ENCODE results near the gene TXNDC2. TPM values are rescaled to one million over a fixed set of nuclear protein-coding genes. Genes with fewer than 3 reads are reported as not detected.

TXNDC2 gene
- total RNA-seq (2014; rRNA removed; shearing (Covaris generic)) (not detected in 2 replicates), polyA plus RNA-seq (2016; fragmentation: Nextera tagmentation; extraction: Ambion mirVana) (not detected in 2 replicates)

GRCh38 chr18:9885170-9886004 is at the start of gene TXNDC2:
TXNDC2 (plus strand) TSS chr18:9885973; CDS start chr18:9886681, 708 bp downstream.
- no peak within 1 kb of the TSS for H3K27ac ChIP-seq

GRCh38 chr18:9838144-9838877 is 47.5 kb upstream of the TXNDC2 start:
- H3K9me2 ChIP-seq (ENCODE audit: insufficient read depth): no peaks in the 10 kb centered on the region
- H3K4me1 ChIP-seq (ENCODE audit: insufficient read depth): no peaks in the 10 kb centered on the region
- no peaks in the 10 kb centered on the region for H3K36me3 ChIP-seq (ENCODE audit: low read depth)
- no peaks in the 10 kb centered on the region; the same call in 1 of the 2 replicates for H3K79me2 ChIP-seq (ENCODE audit: insufficient read depth)
- no peaks in the 10 kb centered on the region for H3F3A ChIP-seq (ENCODE audit: insufficient read depth)
- H3K27ac ChIP-seq: no peak overlapping the region
- no peak overlapping the region for H3K9ac ChIP-seq
- 83 to 88% methylated on average over 10 of the region's 10 CpGs for WGBS, 2 experiments (ENCODE audit: low coverage in 1 of 2, low lambda C conversion rate in 2 of 2, missing lambda C conversion rate in 2 of 2)
- no peaks in the 10 kb centered on the region for H4K20me1 ChIP-seq (ENCODE audit: insufficient read depth)
- H3K27me3 ChIP-seq (replicated peaks; ENCODE audit: insufficient read depth): no peaks in the 10 kb centered on the region
- in situ Hi-C loops (cut with MboI): no loop called here
- H3K4me3 ChIP-seq: no peak overlapping the region
- H3K9me3 ChIP-seq (ENCODE audit: low read depth): no peaks in the 10 kb centered on the region
- peak; percentile 20 for DNase-seq
- no peak for TF ChIP-seq EZH2phosphoT487 (IDR thresholded peaks at IDR 0.05; ENCODE audit: insufficient read depth, low read depth)
- H3K4me2 ChIP-seq (ENCODE audit: unreplicated experiment): no peak overlapping the region
- no peak overlapping the region for H2AFZ ChIP-seq

More at GRCh38 chr18:9885170-9886004, at the start of gene TXNDC2:
- no peaks in the 10 kb centered on the region for H4K20me1 ChIP-seq (ENCODE audit: insufficient read depth)
- no peak within 1 kb of the TSS for H3K4me3 ChIP-seq
- H3F3A ChIP-seq (ENCODE audit: insufficient read depth): no peaks in the 10 kb centered on the region
- 85 to 89% methylated on average over 8 of the region's 8 CpGs for WGBS, 2 experiments (ENCODE audit: low coverage in 1 of 2, low lambda C conversion rate in 2 of 2, missing lambda C conversion rate in 2 of 2)
- no peaks in the 10 kb centered on the region for H3K36me3 ChIP-seq (ENCODE audit: low read depth)
- no peaks in the 10 kb centered on the region for H3K4me1 ChIP-seq (ENCODE audit: insufficient read depth)
- no peak for DNase-seq
- no peaks in the 10 kb centered on the region for H3K79me2 ChIP-seq (ENCODE audit: insufficient read depth)
- TF ChIP-seq EZH2phosphoT487 (IDR thresholded peaks at IDR 0.05; ENCODE audit: insufficient read depth, low read depth): no peak
- no peak for TF ChIP-seq EZH2 (IDR thresholded peaks at IDR 0.05; ENCODE audit: insufficient read depth, poor library complexity, severe bottlenecking)
- H3K4me2 ChIP-seq (ENCODE audit: unreplicated experiment): no peak within 1 kb of the TSS
- no peak within 1 kb of the TSS for H3K9ac ChIP-seq
- no peaks in the 10 kb centered on the region for H3K9me2 ChIP-seq (ENCODE audit: insufficient read depth)
- H2AFZ ChIP-seq: no peak within 1 kb of the TSS
- H3K27me3 ChIP-seq (replicated peaks; ENCODE audit: insufficient read depth): no peaks in the 10 kb centered on the region
- in situ Hi-C loops (cut with MboI): no loop called here
- no peaks in the 10 kb centered on the region for H3K9me3 ChIP-seq (ENCODE audit: low read depth)

GRCh38 chr18:9839211-9839610 is 46.6 kb upstream of the TXNDC2 start:
- no peak overlapping the region for H3K4me2 ChIP-seq (ENCODE audit: unreplicated experiment)
- no peaks in the 10 kb centered on the region for H4K20me1 ChIP-seq (ENCODE audit: insufficient read depth)
- no peak overlapping the region for H3K4me3 ChIP-seq
- H3K36me3 ChIP-seq (ENCODE audit: low read depth): no peaks in the 10 kb centered on the region
- WGBS, 2 experiments (ENCODE audit: low coverage in 1 of 2, low lambda C conversion rate in 2 of 2, missing lambda C conversion rate in 2 of 2): 96 to 98% methylated on average over 8 of the region's 8 CpGs
- H3K9me3 ChIP-seq (ENCODE audit: low read depth): no peaks in the 10 kb centered on the region
- H3K4me1 ChIP-seq (ENCODE audit: insufficient read depth): no peaks in the 10 kb centered on the region
- H3F3A ChIP-seq (ENCODE audit: insufficient read depth): no peaks in the 10 kb centered on the region
- in situ Hi-C loops (cut with MboI): no loop called here
- H3K9me2 ChIP-seq (ENCODE audit: insufficient read depth): no peaks in the 10 kb centered on the region
- DNase-seq: no peak
- no peak overlapping the region for H3K9ac ChIP-seq
- H2AFZ ChIP-seq: no peak overlapping the region
- H3K79me2 ChIP-seq (ENCODE audit: insufficient read depth): no peaks in the 10 kb centered on the region; the same call in 1 of the 2 replicates
- H3K27ac ChIP-seq: no peak overlapping the region
- H3K27me3 ChIP-seq (replicated peaks; ENCODE audit: insufficient read depth): no peaks in the 10 kb centered on the region
- no peak for TF ChIP-seq EZH2 (IDR thresholded peaks at IDR 0.05; ENCODE audit: insufficient read depth, poor library complexity, severe bottlenecking)
- no peak for TF ChIP-seq EZH2phosphoT487 (IDR thresholded peaks at IDR 0.05; ENCODE audit: insufficient read depth, low read depth)

GRCh38 chr18:9839853-9840252 is 45.9 kb upstream of the TXNDC2 start:
- Histone ChIP-seq H4K20me1 (ENCODE audit: insufficient read depth) (no peaks in the 10 kb centered on the region), H3K79me2 (ENCODE audit: insufficient read depth) (no peaks in the 10 kb centered on the region), H3F3A (ENCODE audit: insufficient read depth) (no peaks in the 10 kb centered on the region), H3K4me1 (ENCODE audit: insufficient read depth) (no peaks in the 10 kb centered on the region), H3K9me3 (ENCODE audit: low read depth) (no peaks in the 10 kb centered on the region), H3K9ac (no peak overlapping the region), H3K4me3 (no peak overlapping the region), H3K27ac (no peak overlapping the region), H2AFZ (no peak overlapping the region), H3K36me3 (ENCODE audit: low read depth) (no peaks in the 10 kb centered on the region), H3K4me2 (ENCODE audit: unreplicated experiment) (no peak overlapping the region), H3K27me3 (replicated peaks; ENCODE audit: insufficient read depth) (no peaks in the 10 kb centered on the region), H3K9me2 (ENCODE audit: insufficient read depth) (no peaks in the 10 kb centered on the region)
- TF ChIP-seq EZH2 (IDR thresholded peaks at IDR 0.05; ENCODE audit: insufficient read depth, poor library complexity, severe bottlenecking) (no peak), EZH2phosphoT487 (IDR thresholded peaks at IDR 0.05; ENCODE audit: insufficient read depth, low read depth) (no peak)
- DNase-seq: no peak
- 94 to 99% methylated on average over 10 of the region's 10 CpGs for WGBS, 2 experiments (ENCODE audit: low coverage in 1 of 2, low lambda C conversion rate in 2 of 2, missing lambda C conversion rate in 2 of 2)
- in situ Hi-C loops (cut with MboI): no loop called here
